ENCODE data around the gene GPR158. TPM values are rescaled to one million over a fixed set of nuclear protein-coding genes. Genes with fewer than 3 reads are reported as not detected.
A peak's percentile ranks its signal among the peaks of the same experiment; 100 is the strongest.

Gene GPR158
- total RNA-seq, 1 donor from 2014 or later, result not detected

GRCh38 chr10:25180801-25181200 is 6.0 kb downstream of the GPR158 start:
- ATAC-seq (ENCODE audit: poor library complexity), result no peak
- no peak for DNase-seq
- intact Hi-C loops (cut with DNase I), result no loop called here

GRCh38 chr10:25182636-25183035 is 7.8 kb downstream of the GPR158 start:
- DNase-seq, result no peak
- ATAC-seq (ENCODE audit: poor library complexity), result no peak
- intact Hi-C loops (cut with DNase I), result no loop called here

- intact Hi-C loops (cut with DNase I), result no loop called here
- ATAC-seq (ENCODE audit: poor library complexity) (no peak), DNase-seq (no peak)
These were observed 16.5 kb downstream of the GPR158 start for GRCh38 chr10:25191162-25191895.

- ATAC-seq (ENCODE audit: poor library complexity), result no peak
These were observed 23.4 kb downstream of the GPR158 start for GRCh38 chr10:25198151-25198550.

GRCh38 chr10:25206693-25207414 is 32.1 kb downstream of the GPR158 start:
- DNase-seq (no peak), ATAC-seq (ENCODE audit: poor library complexity) (no peak)
- intact Hi-C loops (cut with DNase I), result no loop called here

More at GRCh38 chr10:25198151-25198550, 23.4 kb downstream of the GPR158 start:
- intact Hi-C loops (cut with DNase I), result no loop called here
- DNase-seq, result no peak

- ATAC-seq (ENCODE audit: poor library complexity), result no peak
- no peak for DNase-seq
- intact Hi-C loops (cut with DNase I), result no loop called here
These were observed 34.8 kb downstream of the GPR158 start for GRCh38 chr10:25209618-25210017.

DNA sequence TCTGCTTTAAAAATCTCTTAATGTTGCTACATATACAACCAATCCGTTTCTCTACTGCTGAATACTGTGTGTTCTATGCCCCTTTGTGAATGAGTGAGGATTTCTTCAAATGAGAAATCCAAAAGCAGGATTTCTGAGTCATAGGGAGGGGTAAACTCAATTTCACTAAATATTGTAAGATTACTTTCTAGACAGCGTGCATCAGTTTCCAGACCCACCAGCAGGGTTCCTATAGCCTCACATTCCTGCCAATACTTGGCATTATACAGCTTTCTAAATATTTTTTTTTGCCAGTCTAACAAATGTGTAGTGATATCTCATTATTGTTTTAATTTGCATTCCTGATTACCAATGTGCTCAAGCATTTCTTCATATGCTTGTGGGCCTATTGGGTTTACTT is 35.5 kb downstream of the GPR158 start:
- no peak for DNase-seq
- intact Hi-C loops (cut with DNase I), result no loop called here
- ATAC-seq (ENCODE audit: poor library complexity), result no peak

GRCh38 chr10:25220156-25220555 is 45.4 kb downstream of the GPR158 start:
- DNase-seq (no peak), ATAC-seq (ENCODE audit: poor library complexity) (no peak)
- intact Hi-C loops (cut with DNase I), result loop anchor here (10.0 kb wide), 1 partner anchor 105 kb away; no protein-coding TSS in a partner anchor

DNA sequence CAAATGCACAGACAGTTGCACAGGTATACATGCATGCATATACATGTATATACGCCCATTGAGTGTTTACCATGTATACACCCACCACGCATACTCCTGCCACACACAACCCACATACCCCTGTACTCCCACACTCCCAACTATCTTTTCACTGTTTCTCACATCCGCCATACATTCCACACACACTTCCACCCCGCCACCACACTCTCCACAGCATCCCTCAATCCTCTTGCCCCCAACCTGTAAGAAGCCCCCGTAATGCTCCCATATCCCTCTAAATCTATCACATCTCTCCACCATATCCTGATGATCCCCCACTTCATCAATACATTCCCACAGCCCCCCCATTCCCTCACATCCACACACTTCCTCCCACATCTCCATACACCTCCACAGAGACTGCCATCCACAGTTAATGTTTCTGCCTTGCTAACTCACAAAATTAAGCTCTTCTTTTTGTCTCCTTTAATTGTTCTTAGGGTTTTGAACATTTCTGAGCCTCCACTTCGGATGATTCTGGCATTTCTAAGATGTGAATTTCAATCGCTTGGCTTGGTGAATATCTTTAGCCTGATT is 47.4 kb downstream of the GPR158 start:
- intact Hi-C loops (cut with DNase I), result loop anchor here (10.0 kb wide), 1 partner anchor 107 kb away; no protein-coding TSS in a partner anchor
- ATAC-seq (ENCODE audit: poor library complexity), result no peak
- no peak for DNase-seq

DNA sequence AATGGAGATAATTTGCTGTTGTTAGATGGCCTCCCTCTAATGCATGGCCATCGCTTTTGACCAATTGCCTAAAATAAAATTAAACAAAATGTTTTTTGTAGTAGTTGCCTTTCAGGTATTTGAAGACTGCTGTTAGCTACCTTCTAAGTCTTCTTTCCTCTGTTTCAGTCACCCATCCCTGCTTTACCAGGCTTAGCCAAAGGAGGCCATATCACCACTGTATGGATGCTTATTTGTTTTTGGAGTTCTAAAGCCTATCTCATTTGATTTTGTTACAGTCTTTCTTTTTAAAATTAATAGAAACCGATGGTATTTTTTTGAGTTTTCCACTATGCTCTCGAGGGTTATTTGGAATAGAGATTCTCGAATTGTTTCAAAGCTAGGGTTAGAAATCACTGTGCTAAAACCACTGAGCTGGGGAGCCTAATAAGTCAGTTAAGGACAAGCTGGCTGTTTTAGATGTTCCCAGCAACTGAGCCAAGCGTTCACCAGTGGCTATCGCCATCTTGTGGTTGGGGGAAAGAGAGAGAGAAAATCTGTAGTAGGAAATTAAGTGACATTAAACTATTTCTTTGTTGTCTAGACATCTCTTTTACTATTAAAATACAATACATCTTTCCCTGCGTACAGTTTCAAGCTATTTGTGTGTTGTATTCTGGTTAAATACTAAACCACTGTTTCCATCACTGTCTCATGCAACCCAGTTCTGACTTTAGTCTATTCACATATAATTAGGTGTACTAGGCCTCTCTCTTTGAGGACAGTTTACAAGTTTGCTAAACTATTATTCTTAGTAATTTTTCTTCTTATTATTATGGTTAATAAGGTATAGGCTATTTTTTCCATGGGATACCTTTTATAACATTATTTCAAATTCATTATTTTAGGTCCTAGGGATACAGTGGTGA is 52.2 kb downstream of the GPR158 start:
- ATAC-seq (ENCODE audit: poor library complexity) (peak; percentile 72), DNase-seq (no peak)
- intact Hi-C loops (cut with DNase I), result loop anchor here (10.0 kb wide), 1 partner anchor 112 kb away; no protein-coding TSS in a partner anchor

- intact Hi-C loops (cut with DNase I), result no loop called here
- DNase-seq, result no peak
- no peak for ATAC-seq (ENCODE audit: poor library complexity)
These were observed 57.0 kb downstream of the GPR158 start for GRCh38 chr10:25231751-25232150.

DNA sequence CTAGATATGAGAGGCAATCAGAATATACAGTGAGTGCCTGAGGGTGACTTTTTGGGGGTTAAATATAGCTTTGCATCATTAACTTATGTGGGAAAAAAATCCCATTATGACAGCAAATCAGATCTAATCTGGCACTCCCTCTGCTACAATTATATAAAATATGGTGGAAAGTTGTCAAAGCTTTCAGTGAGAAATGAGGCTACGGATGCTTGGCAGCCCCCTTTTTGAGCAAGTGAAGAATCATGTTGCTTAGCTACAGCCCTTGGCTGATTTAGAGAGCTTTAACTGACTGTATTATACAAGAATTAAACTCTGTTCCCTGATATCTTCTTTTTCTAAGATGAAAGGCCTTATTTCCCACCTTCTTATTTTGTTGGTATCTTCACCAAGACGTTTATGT is 57.4 kb downstream of the GPR158 start:
- ATAC-seq (ENCODE audit: poor library complexity) (no peak), DNase-seq (no peak)
- intact Hi-C loops (cut with DNase I), result no loop called here

DNA sequence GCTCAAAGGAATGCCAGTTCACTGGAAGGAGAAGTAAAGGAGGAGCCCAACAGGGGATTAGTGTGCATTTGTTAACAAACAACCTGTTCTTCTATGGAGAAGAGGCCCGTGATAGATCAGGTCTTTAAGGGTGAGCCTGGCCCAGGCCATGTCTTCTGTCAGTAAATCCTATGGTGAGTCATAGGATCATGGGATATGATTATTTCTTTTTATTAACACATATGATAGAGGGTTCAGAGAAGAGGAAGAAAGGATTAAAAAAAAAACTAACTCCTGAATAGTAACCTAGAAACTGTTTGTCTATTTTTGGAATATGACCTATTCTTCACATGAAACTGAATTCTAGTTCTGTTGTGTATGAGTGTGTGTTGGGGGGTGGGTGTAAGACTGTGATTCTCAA is 70.4 kb downstream of the GPR158 start:
- intact Hi-C loops (cut with DNase I), result no loop called here
- DNase-seq (no peak), ATAC-seq (ENCODE audit: poor library complexity) (no peak)

DNA sequence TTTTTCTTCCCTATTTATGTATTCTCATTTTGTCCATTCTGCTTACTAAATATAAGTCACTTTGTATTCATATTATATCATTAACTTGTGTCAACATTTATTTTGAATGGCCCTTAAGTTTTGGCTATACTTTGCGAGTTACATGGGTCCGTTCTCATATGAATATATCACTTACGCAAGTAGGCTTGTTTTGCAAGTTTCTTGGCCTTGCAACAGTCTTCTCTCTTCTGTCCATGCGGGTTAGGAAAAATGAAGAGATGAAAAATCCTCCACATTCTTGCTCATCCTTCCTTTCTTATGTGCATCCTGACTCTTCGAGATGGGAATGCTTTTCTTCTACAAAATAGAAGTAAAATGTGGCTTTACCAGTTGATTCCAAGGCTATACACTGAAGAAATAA is 82.8 kb downstream of the GPR158 start:
- intact Hi-C loops (cut with DNase I), result no loop called here
- no peak for ATAC-seq (ENCODE audit: poor library complexity)
- DNase-seq, result no peak

DNA sequence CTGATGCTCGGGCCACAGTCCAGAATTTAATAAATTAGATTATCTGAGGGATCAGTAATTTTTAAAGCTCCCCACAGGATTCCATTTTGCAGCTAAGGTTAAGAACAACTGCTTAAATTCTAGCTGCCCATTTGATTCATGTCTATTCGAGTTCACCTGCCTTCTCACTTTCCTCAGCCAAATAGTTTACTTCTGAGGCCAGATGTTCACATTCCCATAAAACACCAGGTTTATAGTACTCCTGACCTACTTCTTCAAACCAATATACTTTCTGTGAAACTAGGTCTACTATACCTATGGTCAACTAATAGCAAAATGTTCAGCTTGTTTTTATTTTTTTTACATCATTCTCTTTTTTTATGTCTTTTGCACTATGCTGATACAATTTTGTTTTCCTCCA is 86.3 kb downstream of the GPR158 start:
- ATAC-seq (ENCODE audit: poor library complexity), result no peak
- no peak for DNase-seq
- intact Hi-C loops (cut with DNase I), result no loop called here

GRCh38 chr10:25261558-25261957 is 86.8 kb downstream of the GPR158 start:
- DNase-seq (no peak), ATAC-seq (ENCODE audit: poor library complexity) (no peak)
- intact Hi-C loops (cut with DNase I), result no loop called here

DNA sequence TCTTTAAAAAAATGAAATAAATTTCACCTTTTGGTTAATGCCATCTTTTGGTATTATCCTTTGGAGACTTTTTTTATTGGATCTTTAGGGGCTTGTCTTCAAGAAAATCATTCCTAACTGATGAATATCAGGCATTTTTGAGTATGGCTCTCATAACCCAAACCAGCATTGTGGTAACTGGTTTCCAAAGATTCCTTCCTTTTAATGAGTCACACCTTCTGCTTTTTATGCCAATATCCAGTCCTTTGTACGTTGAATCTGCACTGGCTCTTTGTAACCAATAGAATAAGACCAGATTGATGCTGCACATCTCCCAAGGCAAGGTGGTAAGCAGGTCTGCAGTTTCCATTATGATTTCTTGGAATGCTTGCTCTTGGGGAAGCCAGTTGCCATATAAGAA is 89.1 kb downstream of the GPR158 start:
- no peak for DNase-seq
- intact Hi-C loops (cut with DNase I), result no loop called here
- ATAC-seq (ENCODE audit: poor library complexity), result no peak

GRCh38 chr10:25278180-25278579 is 103.4 kb downstream of the GPR158 start:
- no peak for ATAC-seq (ENCODE audit: poor library complexity)
- DNase-seq, result no peak
- intact Hi-C loops (cut with DNase I), result no loop called here

- intact Hi-C loops (cut with DNase I), result no loop called here
- no peak for ATAC-seq (ENCODE audit: poor library complexity)
These were observed 105.3 kb downstream of the GPR158 start for GRCh38 chr10:25280076-25280475.

More at GRCh38 chr10:25280076-25280475, 105.3 kb downstream of the GPR158 start:
- no peak for DNase-seq

Measured in Right ventricle myocardium superior (tissue), 1 donor.